Lower leg skin (tissue), 3 donors: Measurements from ENCODE around the gene MESD.

Experiments
- CTCF ChIP-seq, 3 donors: fragments of 450-650 bp; IDR thresholded peaks; one replicate each; pipeline ENCODE4 v1.5.1; 2016; ENCODE audit warnings: antibody characterized with exemption in 3 of 3, mild to moderate bottlenecking in 3 of 3, moderate library complexity in 2 of 3
- POLR2A ChIP-seq, 2 donors: fragments of 450-650 bp; IDR thresholded peaks; one replicate each; pipeline ENCODE4 v1.6.1; 2016 to 2017; ENCODE audit warnings: antibody characterized with exemption in 2 of 2, mild to moderate bottlenecking in 1 of 2, moderate library complexity in 1 of 2

- TF ChIP-seq CTCF (IDR thresholded peaks at IDR 0.05) (no peak), POLR2A (IDR thresholded peaks at IDR 0.05) (no peak)
Observed at GRCh38 chr15:80931191-80931590, 58.4 kb downstream of the MESD start.
